Measurements from ENCODE around the gene ALK.

- no peak for TF ChIP-seq CTCF (IDR thresholded peaks at IDR 0.05)
- no peak for TF ChIP-seq CHD2 (IDR thresholded peaks at IDR 0.05; ENCODE audit: low read length, partially characterized antibody)
Observed at GRCh38 chr2:29187926-29188325, 733.5 kb downstream of the ALK start.
